Activated CD8-positive, alpha-beta memory T cell treated with anti-CD3 and anti-CD28 coated beads, Interleukin-2, amount 10 ng/mL, durations not matched to agents 7 days and 5 days (primary cell): Measurements from ENCODE around the gene HIPK2. TPM values are rescaled to one million over a fixed set of nuclear protein-coding genes. Genes with fewer than 3 reads are reported as not detected.
A peak's percentile ranks its signal among the peaks of the same experiment; 100 is the strongest.

Source experiments
- ATAC-seq: fragments of 150-1000 bp; cut with Tn5 transposase; one replicate; pipeline ENCODE4 v1.10.0; 2021; ENCODE audit warnings: moderate library complexity
- CTCF ChIA-PET: fragments of 350-600 bp; sonication (Branson Sonifier 250); formaldehyde crosslinking; loops from one replicate; lab custom pipeline; 2021; ENCODE audit warnings: antibody characterized with exemption; lab: Charles Lee
- DNase-seq: peaks from one replicate; pipeline ENCODE4 v3.0.0-alpha.2; 2020
- H3K27ac Mint-ChIP-seq: one replicate; pipeline ENCODE4 v1.8.0; 2021; ENCODE audit warnings: mild to moderate bottlenecking, mixed read lengths
- H3K27me3 Mint-ChIP-seq: one replicate; pipeline ENCODE4 v1.8.0; 2021; ENCODE audit warnings: mixed read lengths
- H3K36me3 Mint-ChIP-seq: one replicate; pipeline ENCODE4 v1.8.0; 2021; ENCODE audit warnings: mild to moderate bottlenecking, mixed read lengths
- H3K4me1 Mint-ChIP-seq: one replicate; pipeline ENCODE4 v1.8.0; 2021; ENCODE audit warnings: mixed read lengths
- H3K4me3 Mint-ChIP-seq: one replicate; pipeline ENCODE4 v1.8.0; 2021; ENCODE audit warnings: mild to moderate bottlenecking, moderate library complexity, mixed read lengths
- H3K9me3 Mint-ChIP-seq: one replicate; pipeline ENCODE4 v1.8.0; 2022; ENCODE audit warnings: low read depth, mixed read lengths
- total RNA-seq, 2 experiments: library from RNA; stranded (reverse); gene quantifications; one replicate each; pipeline ENCODE4 v1.2.3, GENCODE V29; 2021

Gene HIPK2
- total RNA-seq, 2 experiments from 2014 or later = 20.2 to 21.4 TPM

DNA sequence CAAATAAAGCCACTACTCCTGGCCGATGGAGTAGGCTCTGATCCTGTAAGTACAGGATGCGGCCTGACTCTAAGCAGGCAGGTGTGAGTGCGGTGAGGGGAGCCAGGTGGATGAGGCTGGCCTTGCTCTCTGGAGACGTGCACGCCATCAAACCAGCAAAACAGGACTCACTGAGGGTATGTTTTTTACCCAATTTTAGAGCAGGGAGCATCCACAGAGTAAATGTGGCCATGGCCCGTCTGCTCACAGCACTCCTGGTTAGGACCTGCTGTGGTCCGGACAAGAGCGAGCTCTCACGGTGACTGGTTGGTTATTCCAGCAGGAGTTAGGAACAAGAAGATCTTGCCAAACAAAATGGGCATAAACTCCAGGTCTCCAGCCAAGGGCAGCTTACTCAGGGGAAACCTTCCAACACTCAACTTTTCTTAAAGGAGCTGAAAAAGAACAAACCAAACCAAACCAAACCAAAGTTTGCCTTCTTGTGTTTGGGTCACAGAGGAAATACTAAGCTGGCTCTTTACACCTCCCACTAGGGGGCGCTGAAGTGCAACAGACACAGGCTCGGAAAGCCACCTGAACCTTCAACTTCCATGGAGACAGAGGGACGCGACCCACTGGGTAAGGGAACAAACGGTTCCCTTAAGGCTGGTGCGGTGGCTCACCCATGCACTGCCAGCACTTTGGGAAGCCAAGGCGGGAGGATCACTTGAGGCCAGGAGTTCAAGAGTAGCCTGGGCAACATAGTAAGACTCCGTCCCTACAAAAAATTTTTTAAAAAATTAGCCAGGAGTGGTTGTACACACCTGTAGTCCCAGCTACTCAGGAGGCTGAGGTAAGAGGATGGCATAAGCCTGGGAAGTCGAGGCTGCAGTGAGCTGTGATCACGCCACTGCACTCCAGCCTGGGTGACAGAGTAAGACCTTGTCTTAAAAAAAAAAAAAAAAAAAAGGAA, 131.9 kb downstream of the HIPK2 start:
- CTCF ChIA-PET = interaction anchor here (0.6 to 5.0 kb wide), 57 partner anchors 9 to 671 kb away, joined by 3 to 63 read pairs (median 4); no protein-coding TSS in a partner anchor
- no peaks in the 10 kb centered on the region for H3K36me3 Mint-ChIP-seq
- no peaks in the 10 kb centered on the region for H3K9me3 Mint-ChIP-seq
- DNase-seq (peak; percentile 87), ATAC-seq (peak; percentile 72)
- H3K27me3 Mint-ChIP-seq = no peaks in the 10 kb centered on the region
- no peak overlapping the region for H3K4me3 Mint-ChIP-seq
- H3K4me1 Mint-ChIP-seq = peaks cover 44% of the 10 kb centered on the region
- peak overlapping the region; percentile 25 for H3K27ac Mint-ChIP-seq

DNA sequence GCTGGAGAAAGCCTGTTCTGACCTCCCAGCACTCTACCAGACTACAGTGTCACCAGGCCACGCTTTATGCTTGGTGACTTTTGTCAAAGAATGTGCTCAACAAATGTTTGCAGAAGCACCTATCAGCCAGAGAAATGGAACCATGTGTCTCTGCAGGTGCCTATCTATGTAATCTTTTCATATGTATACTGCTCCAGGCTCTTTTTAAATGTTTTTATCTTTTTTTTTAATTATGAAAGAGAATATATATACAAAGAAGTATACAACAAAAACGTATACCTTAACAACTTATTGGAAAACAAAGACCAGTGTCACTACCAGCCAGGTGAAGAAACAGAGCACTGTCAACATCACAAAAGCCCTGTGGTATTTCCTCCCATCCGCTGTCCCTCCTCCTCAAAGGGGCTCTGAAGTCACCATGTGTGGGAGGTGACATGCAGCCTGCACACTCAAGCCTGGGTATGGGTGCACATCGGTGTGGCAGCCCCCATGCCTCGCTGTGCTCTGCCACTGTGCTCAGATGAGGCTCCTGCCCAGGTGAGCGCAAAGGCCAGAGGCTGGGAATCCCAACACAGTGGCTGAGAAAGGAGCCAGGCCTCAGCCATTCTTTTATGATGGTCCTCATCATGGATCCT, 133.7 kb downstream of the HIPK2 start:
- CTCF ChIA-PET = interaction anchor here (1.9 to 5.0 kb wide), 2 partner anchors 248 to 357 kb away, joined by 4 to 63 read pairs; no protein-coding TSS in a partner anchor
- DNase-seq = no peak
- Mint-ChIP-seq H3K4me3 (no peak overlapping the region), H3K4me1 (peaks cover 33% of the 10 kb centered on the region), H3K27ac (no peak overlapping the region), H3K9me3 (no peaks in the 10 kb centered on the region), H3K36me3 (no peaks in the 10 kb centered on the region), H3K27me3 (no peaks in the 10 kb centered on the region)
- ATAC-seq = no peak

- no peak overlapping the region for H3K4me3 Mint-ChIP-seq
Measured at GRCh38 chr7:139642283-139642682, 135.5 kb downstream of the HIPK2 start.

DNA sequence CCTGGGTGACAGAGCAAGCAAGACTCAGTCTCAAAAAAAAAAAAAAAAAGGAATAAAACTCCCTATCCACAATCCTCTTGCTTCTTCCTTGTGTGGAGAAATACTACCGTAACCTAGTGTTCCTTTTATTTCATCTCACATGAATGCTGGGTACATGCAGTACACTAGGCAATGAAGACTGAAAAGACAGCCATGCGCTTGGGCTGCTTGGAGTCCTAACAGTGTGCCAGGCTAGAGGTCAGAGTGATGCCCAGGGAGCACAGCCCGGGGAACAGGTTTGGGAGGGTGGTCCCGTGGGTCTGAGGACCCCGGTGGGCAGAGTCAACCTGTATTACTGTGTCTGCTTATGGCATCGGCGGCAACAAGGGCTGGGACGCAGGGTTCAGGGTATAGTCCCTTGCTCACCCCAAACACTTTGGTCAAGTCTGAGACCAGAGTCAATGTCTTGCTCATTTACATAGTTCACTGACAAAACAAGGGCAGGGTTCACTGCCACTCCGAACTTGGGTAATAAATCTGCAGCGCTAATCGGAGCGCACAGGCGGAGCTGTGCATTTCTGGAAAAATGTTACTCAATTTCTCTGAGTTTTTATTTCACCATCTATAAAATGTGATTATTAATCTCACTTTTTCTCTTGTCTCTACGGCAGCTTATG, 136.3 kb downstream of the HIPK2 start:
- Mint-ChIP-seq H3K4me3 (no peak overlapping the region), H3K9me3 (no peaks in the 10 kb centered on the region), H3K36me3 (peaks cover 2% of the 10 kb centered on the region), H3K4me1 (peaks cover 18% of the 10 kb centered on the region), H3K27me3 (no peaks in the 10 kb centered on the region), H3K27ac (no peak overlapping the region)
- CTCF ChIA-PET = interaction anchor here (0.9 to 1.0 kb wide), 2 partner anchors 170 to 361 kb away, joined by 3 read pairs; no protein-coding TSS in a partner anchor
- DNase-seq = no peak
- ATAC-seq = no peak

More at GRCh38 chr7:139642283-139642682, 135.5 kb downstream of the HIPK2 start:
- CTCF ChIA-PET = interaction anchor here (1.0 to 1.5 kb wide), 3 partner anchors 40 to 361 kb away, joined by 3 to 6 read pairs (median 4); no protein-coding TSS in a partner anchor
- Mint-ChIP-seq H3K27me3 (no peaks in the 10 kb centered on the region), H3K36me3 (peaks cover 1% of the 10 kb centered on the region), H3K4me1 (peaks cover 17% of the 10 kb centered on the region), H3K9me3 (no peaks in the 10 kb centered on the region), H3K27ac (no peak overlapping the region)
- DNase-seq (no peak), ATAC-seq (no peak)

- H3K9me3 Mint-ChIP-seq = no peaks in the 10 kb centered on the region
Measured at GRCh38 chr7:139640681-139641080, 137.1 kb downstream of the HIPK2 start.

DNA sequence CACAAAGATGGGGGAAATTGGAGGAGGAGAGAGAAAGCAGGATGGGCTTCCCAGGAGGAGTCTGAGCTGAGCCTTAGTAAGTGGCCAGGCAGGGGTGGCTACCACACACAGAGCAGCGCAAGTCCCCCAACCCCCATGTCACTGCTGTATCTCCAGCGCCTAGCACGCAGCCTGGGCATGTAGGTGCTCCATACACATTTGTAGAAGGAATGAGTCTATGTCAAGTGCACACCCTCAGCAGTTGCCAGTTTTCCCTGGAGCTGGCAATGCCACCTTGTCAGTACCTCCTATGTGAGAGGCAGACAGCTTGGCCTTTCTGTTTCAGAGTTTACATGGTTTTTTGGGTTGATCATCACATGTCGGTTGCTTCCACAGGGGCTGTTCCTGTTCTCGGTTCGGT, 138.2 kb downstream of the HIPK2 start:
- H3K4me1 Mint-ChIP-seq = peaks cover 27% of the 10 kb centered on the region
- ATAC-seq = no peak
- CTCF ChIA-PET = interaction anchor here (1.0 to 2.2 kb wide), 3 partner anchors 18 to 140 kb away, joined by 3 to 6 read pairs (median 3); no protein-coding TSS in a partner anchor

More at GRCh38 chr7:139640681-139641080, 137.1 kb downstream of the HIPK2 start:
- no peaks in the 10 kb centered on the region for H3K27me3 Mint-ChIP-seq
- CTCF ChIA-PET = interaction anchor here (0.9 to 2.2 kb wide), 3 partner anchors 20 to 362 kb away, joined by 3 to 6 read pairs (median 3); no protein-coding TSS in a partner anchor
- H3K4me1 Mint-ChIP-seq = peaks cover 22% of the 10 kb centered on the region
- peaks cover 4% of the 10 kb centered on the region for H3K36me3 Mint-ChIP-seq
- H3K4me3 Mint-ChIP-seq = no peak overlapping the region
- no peak for ATAC-seq
- no peak for DNase-seq
- no peak overlapping the region for H3K27ac Mint-ChIP-seq

GRCh38 chr7:139635526-139636302, 142.1 kb downstream of the HIPK2 start:
- CTCF ChIA-PET = interaction anchor here (0.8 to 3.4 kb wide), 4 partner anchors 8 to 368 kb away, joined by 3 to 32 read pairs (median 4); no protein-coding TSS in a partner anchor
- H3K27ac Mint-ChIP-seq = peak overlapping the region; percentile 93
- peaks cover 12% of the 10 kb centered on the region for H3K36me3 Mint-ChIP-seq
- peak; percentile 97 for ATAC-seq
- H3K4me3 Mint-ChIP-seq = peak overlapping the region; percentile 66
- no peaks in the 10 kb centered on the region for H3K9me3 Mint-ChIP-seq
- DNase-seq = peak; percentile 90
- peaks cover 28% of the 10 kb centered on the region for H3K4me1 Mint-ChIP-seq
- no peaks in the 10 kb centered on the region for H3K27me3 Mint-ChIP-seq

More for the DNA sequence above, 138.2 kb downstream of the HIPK2 start:
- no peaks in the 10 kb centered on the region for H3K9me3 Mint-ChIP-seq
- H3K27me3 Mint-ChIP-seq = no peaks in the 10 kb centered on the region
- H3K27ac Mint-ChIP-seq = no peak overlapping the region
- H3K4me3 Mint-ChIP-seq = no peak overlapping the region
- H3K36me3 Mint-ChIP-seq = peaks cover 4% of the 10 kb centered on the region
- no peak for DNase-seq

GRCh38 chr7:139634087-139634486, 143.7 kb downstream of the HIPK2 start:
- Mint-ChIP-seq H3K27ac (no peak overlapping the region), H3K9me3 (no peaks in the 10 kb centered on the region)

GRCh38 chr7:139631520-139632031, 146.2 kb downstream of the HIPK2 start:
- Mint-ChIP-seq H3K36me3 (peaks cover 30% of the 10 kb centered on the region), H3K27me3 (no peaks in the 10 kb centered on the region), H3K27ac (no peak overlapping the region), H3K4me3 (no peak overlapping the region), H3K9me3 (no peaks in the 10 kb centered on the region), H3K4me1 (peaks cover 39% of the 10 kb centered on the region)
- CTCF ChIA-PET = interaction anchor here (1.1 to 3.6 kb wide), 6 partner anchors 10 to 371 kb away, joined by 3 to 24 read pairs (median 6); no protein-coding TSS in a partner anchor
- ATAC-seq (no peak), DNase-seq (no peak)

More at GRCh38 chr7:139634087-139634486, 143.7 kb downstream of the HIPK2 start:
- Mint-ChIP-seq H3K4me1 (peaks cover 30% of the 10 kb centered on the region), H3K36me3 (peaks cover 18% of the 10 kb centered on the region), H3K27me3 (no peaks in the 10 kb centered on the region), H3K4me3 (no peak overlapping the region)
- DNase-seq (no peak), ATAC-seq (no peak)
- CTCF ChIA-PET = interaction anchor here (2.1 kb wide), 1 partner anchor 13 kb away, joined by 6 read pairs; no protein-coding TSS in a partner anchor

DNA sequence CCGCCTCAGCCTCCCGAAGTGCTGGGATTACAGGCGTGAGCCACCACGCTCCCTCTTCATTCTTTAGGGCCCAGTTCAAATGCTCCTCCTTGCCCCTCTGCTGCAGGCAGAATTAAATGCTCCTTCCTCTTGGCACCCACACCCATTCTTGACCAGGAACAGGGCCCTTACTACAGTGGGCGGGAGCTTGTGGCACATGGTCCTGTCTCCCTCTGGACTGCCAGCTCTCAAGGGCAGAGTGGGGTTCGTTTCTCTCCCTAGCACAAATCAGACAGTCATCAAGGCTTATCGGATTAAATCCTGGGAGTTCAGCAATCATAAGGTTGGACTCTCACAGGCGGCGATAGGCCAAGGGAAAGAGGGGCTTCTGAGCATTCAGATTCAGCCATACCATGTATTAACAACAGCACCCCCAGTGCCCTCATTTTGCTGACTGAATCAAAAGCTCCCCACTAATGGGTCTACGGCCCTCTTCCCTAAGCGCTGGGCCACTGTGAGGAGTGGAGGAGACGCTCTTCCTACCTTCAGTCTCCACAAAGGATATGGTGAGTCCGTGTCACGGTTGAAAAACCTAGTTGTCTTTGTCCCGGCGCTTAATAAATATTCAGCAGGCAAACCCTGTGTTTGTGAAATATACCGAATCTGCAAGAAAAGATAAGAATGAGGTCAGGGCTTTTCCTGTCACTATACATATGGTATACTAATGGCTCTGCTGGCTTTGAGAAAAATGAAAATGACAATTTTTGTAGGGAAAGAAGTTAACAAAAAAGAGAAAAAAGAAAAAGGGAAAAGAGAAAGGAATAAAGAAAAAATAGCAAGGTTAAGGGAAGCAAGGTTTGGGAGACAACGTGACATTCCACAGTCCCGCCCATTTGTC, 146.9 kb downstream of the HIPK2 start:
- DNase-seq = no peak
- H3K36me3 Mint-ChIP-seq = peaks cover 34% of the 10 kb centered on the region
- ATAC-seq = no peak
- H3K4me1 Mint-ChIP-seq = peaks cover 35% of the 10 kb centered on the region
- H3K4me3 Mint-ChIP-seq = no peak overlapping the region
- H3K9me3 Mint-ChIP-seq = no peaks in the 10 kb centered on the region
- CTCF ChIA-PET = interaction anchor here (1.4 to 3.6 kb wide), 4 partner anchors 10 to 29 kb away, joined by 6 to 24 read pairs (median 10); no protein-coding TSS in a partner anchor
- H3K27me3 Mint-ChIP-seq = no peaks in the 10 kb centered on the region
- H3K27ac Mint-ChIP-seq = no peak overlapping the region
